GM15510 (cell line): ENCODE results near the gene UNC119.

ENCODE experiments used
- POLR2A ChIP-seq: IDR thresholded peaks from 3 replicates; pipeline ENCODE4 v1.6.1; 2011; ENCODE audit warnings: borderline replicate concordance; ENCODE audit not compliant: insufficient read length; ENCODE audit errors: extremely low read depth

UNC119 gene

GRCh38 chr17:28575126-28575795 lies 22.8 kb upstream of the UNC119 start:
- TF ChIP-seq POLR2A, result no peak

DNA sequence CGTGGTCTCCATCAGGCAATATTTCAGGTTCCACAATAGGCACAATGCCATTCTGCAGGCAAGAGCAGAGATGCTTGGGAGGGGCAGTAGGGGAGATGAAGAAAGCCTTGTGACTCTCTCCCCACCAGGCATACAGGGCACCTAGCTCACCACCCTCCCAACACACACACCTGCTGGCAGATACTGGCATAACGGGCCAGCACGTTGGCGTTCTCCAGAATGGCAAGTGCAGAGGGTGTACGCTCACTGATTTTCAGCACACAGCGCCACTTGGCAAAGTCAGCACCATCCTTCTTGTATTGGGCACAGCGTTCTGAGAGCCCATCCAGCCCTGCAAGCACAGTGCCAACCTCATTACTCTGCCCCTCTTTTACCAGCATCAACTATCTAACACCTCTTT lies 22.1 kb upstream of the UNC119 start:
- no peak for TF ChIP-seq POLR2A

GRCh38 chr17:28573966-28574480 lies 21.6 kb upstream of the UNC119 start:
- no peak for TF ChIP-seq POLR2A

DNA sequence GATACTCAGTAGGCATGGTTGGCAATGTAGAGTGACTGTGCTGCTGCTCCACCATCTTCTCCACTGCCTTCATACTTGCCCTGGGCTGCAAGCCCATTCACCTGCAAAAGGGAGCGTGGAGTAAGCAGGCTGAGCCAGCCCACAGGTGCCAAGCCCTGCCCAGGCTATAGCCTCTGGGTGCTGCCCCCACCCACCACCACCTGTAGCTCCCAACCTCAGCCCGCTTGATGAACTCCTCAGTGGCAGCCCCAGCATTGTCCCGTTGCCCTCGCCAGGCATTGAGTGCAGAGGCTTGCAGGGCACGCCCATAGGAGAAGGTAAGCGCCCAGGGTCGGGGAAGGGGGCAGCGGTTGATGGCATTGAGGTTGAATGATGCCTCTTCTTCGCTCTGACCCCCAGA lies 21.1 kb upstream of the UNC119 start:
- no peak for TF ChIP-seq POLR2A

DNA sequence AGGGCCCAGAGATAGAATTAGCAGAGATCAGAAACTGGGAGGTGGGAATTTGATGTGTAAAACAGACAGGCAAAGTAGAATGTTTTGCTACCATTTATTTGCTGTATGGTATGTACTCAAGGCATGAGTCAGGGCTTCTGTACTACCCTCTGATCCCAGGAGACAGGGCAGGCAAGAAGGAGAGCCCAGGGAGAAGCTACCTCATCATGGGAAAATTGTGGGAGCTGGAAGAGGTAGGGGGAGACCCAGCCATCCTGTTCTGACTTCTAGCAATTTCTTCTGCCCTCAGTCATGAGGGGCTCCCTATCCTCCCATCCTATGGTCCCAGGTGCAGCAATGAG lies 20.6 kb upstream of the UNC119 start:
- no peak for TF ChIP-seq POLR2A

GRCh38 chr17:28572259-28573039 lies 20.0 kb upstream of the UNC119 start:
- no peak for TF ChIP-seq POLR2A

GRCh38 chr17:28571361-28572122 lies 19.1 kb upstream of the UNC119 start, which contains the start of gene PIGS:
TSS of gene PIGS (minus strand) at chr17:28571524. CDS start at chr17:28571496, 28 bp downstream.
- peak; percentile 82 for TF ChIP-seq POLR2A

DNA sequence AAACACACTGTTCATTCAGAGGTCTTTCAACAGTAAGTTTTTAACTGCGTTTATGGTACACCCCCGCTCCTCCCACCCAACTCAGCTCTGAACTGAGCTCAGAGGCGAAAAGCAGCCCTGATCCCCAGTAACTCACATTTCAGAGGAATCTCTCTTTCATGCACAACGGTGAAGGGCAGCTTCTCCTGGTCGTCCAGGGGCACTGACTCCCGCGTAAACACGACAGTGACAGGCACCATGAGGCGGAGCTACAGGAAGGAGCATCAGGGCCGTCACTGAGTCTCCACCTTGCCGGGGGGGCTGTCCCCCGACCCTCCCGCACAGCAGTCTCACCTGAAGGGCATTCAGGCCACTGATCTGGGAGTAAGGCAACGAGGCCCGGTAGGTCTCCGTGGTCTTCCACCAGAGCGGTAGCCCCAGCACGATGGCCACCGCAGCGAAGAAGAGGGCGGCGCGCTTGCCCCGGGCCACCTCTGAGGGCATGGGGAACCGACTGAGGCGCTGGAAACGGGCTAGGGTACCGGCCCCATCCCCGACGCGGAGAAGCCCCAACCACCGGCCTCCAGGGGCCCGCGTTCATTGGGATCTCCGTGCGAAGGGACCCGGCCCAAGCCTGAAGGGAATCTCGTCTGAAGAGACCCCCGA lies 18.4 kb upstream of the UNC119 start:
- no peak for TF ChIP-seq POLR2A

DNA sequence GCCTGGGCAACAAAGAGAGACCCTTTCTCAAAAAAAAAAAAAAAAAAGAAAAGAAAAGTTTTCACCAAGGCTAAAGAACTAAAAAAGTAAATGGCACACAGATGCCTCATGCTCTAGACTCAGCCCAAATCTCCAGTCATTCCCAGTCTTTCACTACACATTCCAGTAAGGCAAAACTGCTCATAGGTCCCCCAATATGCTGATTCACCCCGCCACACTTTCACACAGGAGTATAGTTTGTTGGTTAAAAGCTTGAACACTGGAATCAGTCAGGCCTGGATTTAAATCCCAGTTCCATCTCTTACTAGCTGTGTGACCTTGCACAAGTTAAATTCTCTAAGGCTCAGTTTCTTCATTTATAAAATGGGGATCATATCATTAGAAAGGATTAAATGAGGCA lies 17.0 kb upstream of the UNC119 start:
- TF ChIP-seq POLR2A, result no peak

DNA sequence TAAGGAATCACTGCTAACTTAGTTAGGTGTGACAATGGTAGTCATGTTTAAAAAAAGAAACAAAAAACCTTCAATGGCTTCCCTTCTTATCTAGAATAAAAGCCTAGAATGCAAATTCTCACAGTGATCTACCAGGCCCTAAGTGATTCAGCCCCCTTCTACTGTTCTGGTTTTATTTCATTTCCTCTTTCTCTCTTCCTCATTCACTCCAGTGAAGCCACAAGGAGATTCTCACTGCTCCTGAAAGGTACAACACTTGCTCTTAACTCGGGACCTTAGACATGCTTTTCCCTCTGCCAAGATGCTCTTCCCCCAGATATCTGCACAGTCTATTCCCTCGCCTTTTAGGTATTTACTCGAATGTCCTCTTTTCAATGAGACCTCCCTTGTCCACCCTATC lies 15.2 kb upstream of the UNC119 start:
- no peak for TF ChIP-seq POLR2A

- TF ChIP-seq POLR2A, result no peak
These were observed 11.1 kb upstream of the UNC119 start for GRCh38 chr17:28563475-28563874.

- no peak for TF ChIP-seq POLR2A
These were observed 2.6 kb upstream of the UNC119 start for GRCh38 chr17:28555022-28555421.

DNA sequence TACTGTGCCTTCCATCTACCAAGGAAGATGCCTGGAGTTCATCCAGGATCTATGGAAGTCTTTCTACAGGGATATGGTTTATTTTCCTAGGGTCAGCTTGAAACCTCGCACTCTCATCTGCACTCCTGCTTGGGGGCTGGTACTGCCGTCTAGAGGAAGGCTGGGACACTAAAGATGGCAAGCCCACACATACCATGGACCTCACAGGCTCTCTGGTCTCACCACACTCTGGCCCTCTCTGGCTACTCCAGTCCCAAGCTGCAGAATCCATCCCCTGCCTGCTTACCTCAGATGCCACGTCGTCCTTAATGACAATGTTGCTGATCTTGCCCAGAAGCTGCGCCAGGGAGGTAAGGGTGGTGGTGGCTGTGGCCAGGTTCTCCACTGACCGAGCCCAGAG lies 2.1 kb upstream of the UNC119 start:
- TF ChIP-seq POLR2A, result no peak

DNA sequence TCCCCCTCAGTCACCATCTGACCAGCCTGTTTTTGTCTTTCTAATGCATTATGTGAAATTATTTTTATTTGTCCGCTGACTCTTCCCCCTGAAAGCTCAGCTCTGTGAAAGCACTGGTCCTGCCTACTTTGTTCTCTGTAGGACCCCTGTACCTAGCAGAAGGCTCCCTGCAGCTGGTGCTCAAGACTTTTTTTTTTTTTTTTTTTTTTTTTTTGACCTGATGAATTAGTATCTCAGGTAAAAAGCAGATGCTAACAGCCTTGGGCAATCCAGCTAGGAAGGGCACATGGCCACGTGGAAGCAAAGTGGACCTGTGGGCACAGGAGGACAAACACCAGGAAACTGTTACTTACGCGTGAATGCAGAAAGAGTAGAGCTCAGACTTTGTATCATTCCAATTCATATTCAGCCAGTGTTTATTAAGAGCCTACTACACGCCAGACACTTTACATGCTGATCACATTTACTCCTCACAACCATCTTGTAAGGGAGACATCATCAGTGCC lies 629 bp upstream of the UNC119 start:
- TF ChIP-seq POLR2A, result no peak
